HG03469 (cell line): ENCODE measurements around the gene UXS1.
"Not testable (repeated sequence)": the region's sequence is repeated elsewhere in the genome, so short reads cannot be mapped to it uniquely, and the experiment has no call there.

Source experiments
- ATAC-seq: cut with Tn5 transposase; IDR thresholded peaks from one replicate; pipeline ENCODE4 v1.9.1; 2021; ENCODE audit warnings: mild to moderate bottlenecking, moderate library complexity, moderate number of reproducible peaks; ENCODE audit not compliant: unreplicated experiment

Gene UXS1

GRCh38 chr2:106193977-106194778 lies at the start of gene UXS1:
TSS of gene UXS1 (minus strand) at chr2:106194301. CDS start at chr2:106194241, 60 bp downstream.
- ATAC-seq = peak; percentile 64

- ATAC-seq = not testable (repeated sequence)
Observed at GRCh38 chr2:106239491-106239890, 45.4 kb upstream of the UXS1 start.

GRCh38 chr2:106235392-106235791 lies 41.3 kb upstream of the UXS1 start:
- ATAC-seq = not testable (repeated sequence)

GRCh38 chr2:106233350-106233706 lies 39.2 kb upstream of the UXS1 start:
- no peak for ATAC-seq

GRCh38 chr2:106232638-106233349 lies 38.7 kb upstream of the UXS1 start:
- ATAC-seq = no peak

GRCh38 chr2:106223347-106223746 lies 29.2 kb upstream of the UXS1 start:
- ATAC-seq = no peak

GRCh38 chr2:106222057-106222456 lies 28.0 kb upstream of the UXS1 start:
- not testable (repeated sequence) for ATAC-seq

GRCh38 chr2:106219813-106220212 lies 25.7 kb upstream of the UXS1 start:
- ATAC-seq = no peak

- not testable (repeated sequence) for ATAC-seq
Observed at GRCh38 chr2:106219157-106219556, 25.1 kb upstream of the UXS1 start.

GRCh38 chr2:106208874-106209273 lies 14.8 kb upstream of the UXS1 start:
- no peak for ATAC-seq

- no peak for ATAC-seq
Observed at GRCh38 chr2:106208399-106208798, 14.3 kb upstream of the UXS1 start.

GRCh38 chr2:106207246-106207645 lies 13.1 kb upstream of the UXS1 start:
- no peak for ATAC-seq

- ATAC-seq = no peak
Observed at GRCh38 chr2:106205488-106205887, 11.4 kb upstream of the UXS1 start.

GRCh38 chr2:106204551-106204950 lies 10.4 kb upstream of the UXS1 start:
- ATAC-seq = not testable (repeated sequence)

GRCh38 chr2:106201661-106202060 lies 7.6 kb upstream of the UXS1 start:
- no peak for ATAC-seq

GRCh38 chr2:106197878-106198277 lies 3.8 kb upstream of the UXS1 start:
- no peak for ATAC-seq

GRCh38 chr2:106195981-106196380 lies 1.9 kb upstream of the UXS1 start:
- no peak for ATAC-seq

- ATAC-seq = no peak
Observed at GRCh38 chr2:106195456-106195855, 1.4 kb upstream of the UXS1 start.

GRCh38 chr2:106193690-106193976 lies 468 bp downstream of the UXS1 start:
- ATAC-seq = no peak

- peak; percentile 33 for ATAC-seq
Observed at GRCh38 chr2:106192752-106193689, 1.1 kb downstream of the UXS1 start.

GRCh38 chr2:106191511-106192016 lies 2.5 kb downstream of the UXS1 start:
- no peak for ATAC-seq
